HFF-Myc (cell line): ENCODE measurements around the gene PIMREG.

Experiments
- DNase-seq: peaks from one replicate; pipeline ENCODE4 v3.0.0-alpha.2; 2011; ENCODE audit warnings: low read depth; ENCODE audit errors: extremely low read depth
- H3K4me3 ChIP-seq: replicated peaks from 2 replicates; pipeline ENCODE4 v1.5.1; 2011; ENCODE audit warnings: low read depth, mild to moderate bottlenecking, control low read depth, low read length
- TF ChIP-seq, protein P1 (sequence below): IDR thresholded peaks from 2 replicates; pipeline ENCODE4 v1.5.1; 2012; ENCODE audit warnings: mild to moderate bottlenecking, low read depth, low read length, control low read depth; ENCODE audit errors: missing control alignments

The PIMREG gene

DNA sequence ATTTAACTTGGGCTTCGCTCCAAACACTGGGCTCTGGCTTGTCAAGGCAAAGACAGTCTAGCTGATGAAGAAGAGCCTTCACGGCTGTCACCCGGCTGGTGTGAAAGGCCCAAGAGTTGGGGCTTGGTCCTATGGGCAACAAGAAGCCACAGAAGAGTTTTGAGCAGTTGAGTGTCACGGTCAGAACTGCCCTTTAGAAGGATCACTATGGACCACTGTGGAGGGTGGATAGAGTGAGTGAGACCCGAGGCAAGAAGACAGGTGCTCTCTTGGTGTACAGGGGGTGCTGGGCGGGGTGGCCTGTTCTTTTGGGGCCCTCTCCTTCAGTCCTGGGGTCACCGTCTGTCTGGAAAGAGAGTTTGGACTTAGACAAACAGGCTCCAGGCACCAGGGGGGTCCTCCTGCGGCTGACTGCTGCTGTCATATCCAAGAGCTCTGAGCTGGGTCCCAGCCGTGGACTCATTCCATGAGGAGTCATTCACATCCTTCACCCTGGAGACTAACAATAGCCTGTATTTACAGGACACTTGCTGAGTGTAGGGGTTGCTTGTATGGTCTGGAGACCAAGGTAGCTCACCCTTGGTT is 2.4 kb downstream of the PIMREG start:
- TF ChIP-seq, protein P1, sequence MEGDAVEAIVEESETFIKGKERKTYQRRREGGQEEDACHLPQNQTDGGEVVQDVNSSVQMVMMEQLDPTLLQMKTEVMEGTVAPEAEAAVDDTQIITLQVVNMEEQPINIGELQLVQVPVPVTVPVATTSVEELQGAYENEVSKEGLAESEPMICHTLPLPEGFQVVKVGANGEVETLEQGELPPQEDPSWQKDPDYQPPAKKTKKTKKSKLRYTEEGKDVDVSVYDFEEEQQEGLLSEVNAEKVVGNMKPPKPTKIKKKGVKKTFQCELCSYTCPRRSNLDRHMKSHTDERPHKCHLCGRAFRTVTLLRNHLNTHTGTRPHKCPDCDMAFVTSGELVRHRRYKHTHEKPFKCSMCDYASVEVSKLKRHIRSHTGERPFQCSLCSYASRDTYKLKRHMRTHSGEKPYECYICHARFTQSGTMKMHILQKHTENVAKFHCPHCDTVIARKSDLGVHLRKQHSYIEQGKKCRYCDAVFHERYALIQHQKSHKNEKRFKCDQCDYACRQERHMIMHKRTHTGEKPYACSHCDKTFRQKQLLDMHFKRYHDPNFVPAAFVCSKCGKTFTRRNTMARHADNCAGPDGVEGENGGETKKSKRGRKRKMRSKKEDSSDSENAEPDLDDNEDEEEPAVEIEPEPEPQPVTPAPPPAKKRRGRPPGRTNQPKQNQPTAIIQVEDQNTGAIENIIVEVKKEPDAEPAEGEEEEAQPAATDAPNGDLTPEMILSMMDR, result no peak
- no peak for DNase-seq
- H3K4me3 ChIP-seq, result no peak overlapping the region

DNA sequence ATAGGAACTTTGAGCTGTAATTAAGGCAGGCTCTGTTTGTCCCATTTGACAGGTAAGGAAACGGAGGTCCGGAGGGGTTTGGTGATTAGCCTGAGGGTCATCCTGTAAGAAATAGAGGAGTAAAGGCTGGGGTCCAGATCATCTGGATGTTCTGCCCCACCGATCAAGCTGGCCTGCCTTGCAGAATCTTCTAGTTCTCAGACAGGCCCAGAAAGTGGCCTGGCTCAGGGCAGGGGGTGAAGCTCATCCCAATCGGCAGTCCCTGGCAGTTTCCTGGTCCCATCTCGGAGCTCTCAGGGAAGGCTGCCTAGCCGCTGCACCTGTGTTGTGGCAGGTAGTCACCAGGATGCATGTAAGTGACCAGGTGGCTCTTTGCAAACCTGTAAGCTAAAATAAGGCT is 4.2 kb downstream of the PIMREG start:
- TF ChIP-seq, protein P1, result no peak
- H3K4me3 ChIP-seq, result no peak overlapping the region
- DNase-seq, result no peak

DNA sequence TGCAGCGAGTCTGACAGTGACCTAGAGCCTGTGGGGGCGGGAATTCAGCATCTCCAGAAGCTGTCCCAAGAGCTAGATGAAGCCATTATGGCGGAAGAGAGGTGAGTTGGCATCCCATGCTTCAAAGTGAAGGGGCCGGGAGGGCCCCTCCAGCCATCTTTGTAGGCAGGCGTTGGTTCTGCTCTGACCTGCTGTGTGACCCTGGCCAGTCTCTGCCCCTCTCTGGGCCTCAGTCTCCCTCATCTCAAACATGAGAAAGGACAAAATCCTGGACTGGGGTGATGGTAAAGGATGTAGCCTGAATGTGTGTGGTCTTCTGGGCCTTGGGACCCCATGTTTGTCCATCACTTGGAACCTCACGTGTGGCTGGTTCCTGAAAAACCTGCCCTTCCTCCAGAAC is 5.1 kb downstream of the PIMREG start:
- TF ChIP-seq, protein P1, result no peak
- H3K4me3 ChIP-seq, result no peak overlapping the region
- DNase-seq, result no peak

DNA sequence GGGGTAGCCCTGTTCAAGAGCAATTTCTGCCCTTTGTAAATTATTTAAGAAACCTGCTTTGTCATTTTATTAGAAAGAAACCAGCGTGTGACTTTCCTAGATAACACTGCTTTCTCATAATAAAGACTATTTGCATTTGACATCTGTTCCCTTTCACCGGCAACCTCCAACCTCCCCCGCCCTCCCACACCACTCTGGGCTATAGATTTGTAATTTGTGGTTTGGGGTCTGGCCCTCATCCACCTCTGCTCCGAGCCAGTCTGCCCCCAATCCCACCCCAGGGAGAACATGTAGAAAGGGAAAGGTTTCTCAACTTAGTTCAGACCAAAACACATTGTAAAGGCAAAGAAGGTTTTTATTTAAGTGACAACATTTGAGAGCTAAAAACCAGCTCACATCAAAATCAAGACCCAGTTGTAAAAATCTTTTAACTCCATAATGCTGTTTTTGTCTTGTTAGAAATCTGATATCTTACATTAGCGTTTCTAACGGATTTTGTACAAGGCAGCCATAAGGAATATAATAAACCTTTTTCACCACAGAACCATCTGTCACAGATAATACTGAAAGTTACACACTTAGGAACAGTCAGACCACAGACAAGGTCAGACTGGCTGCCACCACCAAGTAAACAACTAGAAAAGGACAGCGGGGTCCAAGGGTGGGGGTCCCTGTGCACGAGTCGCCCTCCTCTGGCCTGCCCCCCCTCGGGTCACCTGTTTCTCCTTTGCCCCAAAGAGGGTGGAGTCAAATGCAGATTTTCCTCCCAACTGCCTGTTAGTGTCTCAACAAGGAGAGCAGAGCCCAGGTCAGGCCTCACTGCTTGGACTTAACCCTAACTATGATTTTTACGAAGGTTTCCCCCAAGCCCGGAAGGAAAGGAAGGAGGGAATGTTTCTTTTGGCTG is 6.9 kb downstream of the PIMREG start:
- TF ChIP-seq, protein P1, result no peak
- H3K4me3 ChIP-seq, result no peak overlapping the region

DNA sequence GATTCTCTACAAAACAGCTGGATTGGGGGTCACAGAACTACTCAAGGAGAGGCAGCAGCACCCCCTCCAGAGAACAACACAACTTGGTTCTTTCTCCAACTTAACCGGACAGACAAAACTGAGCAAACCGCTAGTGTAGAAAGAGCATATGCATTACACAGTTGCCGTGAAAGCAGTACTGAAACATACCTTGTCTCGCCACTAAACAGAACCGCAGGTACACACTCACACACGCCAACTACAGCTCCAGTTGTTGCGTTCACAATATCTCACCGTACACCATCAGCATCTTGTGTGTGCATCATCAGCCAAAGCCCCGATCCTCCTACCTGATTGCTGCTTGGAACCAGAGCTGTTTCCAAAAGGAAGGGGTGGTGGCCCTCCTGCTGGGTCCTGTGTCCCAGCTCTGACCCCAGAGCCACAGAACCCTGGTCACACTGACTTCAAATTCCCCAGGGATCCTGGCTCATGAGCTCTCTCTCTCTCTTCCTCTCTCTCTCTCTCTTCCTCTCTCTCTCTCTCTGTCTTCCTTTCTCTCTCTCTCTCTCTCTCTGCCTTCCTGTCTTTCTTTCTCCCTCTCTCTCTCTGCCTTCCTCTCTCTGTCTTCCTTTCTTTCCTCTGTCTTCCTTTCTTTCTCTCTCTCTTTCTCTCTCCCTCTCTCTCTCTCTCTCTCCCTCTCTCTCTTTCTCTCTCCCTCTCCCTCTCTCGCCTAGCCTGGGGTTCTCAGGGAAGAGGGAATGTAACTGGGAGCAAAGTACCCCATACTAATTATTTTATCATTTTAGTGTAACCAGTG is 8.4 kb downstream of the PIMREG start:
- TF ChIP-seq, protein P1, result no peak
- DNase-seq, result no peak
- H3K4me3 ChIP-seq, result no peak overlapping the region

More for the DNA sequence above, 6.9 kb downstream of the PIMREG start:
- DNase-seq, result no peak

DNA sequence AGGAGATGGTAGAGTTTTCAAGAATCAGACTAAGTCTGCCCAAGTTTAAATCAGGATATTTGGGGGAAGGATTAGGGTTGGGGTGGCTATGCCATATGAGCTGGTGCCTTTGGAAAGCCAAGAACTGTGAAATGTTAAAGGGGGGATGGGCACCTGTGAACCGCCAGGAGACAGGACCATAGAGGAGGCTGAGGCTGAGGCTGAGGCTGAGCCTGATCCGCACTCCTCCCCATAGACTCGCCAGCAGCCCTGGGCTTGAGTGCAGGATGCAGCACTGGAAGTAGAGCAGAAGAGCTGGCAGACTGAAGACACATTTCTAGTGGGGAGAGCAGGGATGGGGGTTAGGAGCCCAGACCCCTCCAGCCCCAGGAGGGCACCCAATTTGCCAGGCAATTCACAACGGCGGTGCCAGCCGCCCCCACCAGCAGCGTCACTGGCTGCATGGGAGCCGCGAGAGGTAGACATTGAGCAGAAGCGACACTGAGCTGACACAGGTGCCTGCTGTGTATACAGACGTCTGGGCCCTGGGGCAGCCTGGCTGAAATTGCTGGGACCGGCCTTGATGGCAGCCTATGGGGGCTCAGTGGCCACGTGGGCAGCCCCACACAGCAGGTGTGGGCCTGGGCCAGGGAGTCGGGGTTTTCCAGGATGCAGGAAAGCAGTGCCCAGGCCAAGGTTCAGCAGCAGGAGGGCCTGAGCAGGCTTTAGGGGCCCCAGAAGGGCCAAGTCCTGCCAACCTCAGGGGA is 9.2 kb downstream of the PIMREG start:
- H3K4me3 ChIP-seq, result no peak overlapping the region
- no peak for DNase-seq
- TF ChIP-seq, protein P1, result no peak
